ENCODE data around the gene TAGLN.

TAGLN gene

DNA sequence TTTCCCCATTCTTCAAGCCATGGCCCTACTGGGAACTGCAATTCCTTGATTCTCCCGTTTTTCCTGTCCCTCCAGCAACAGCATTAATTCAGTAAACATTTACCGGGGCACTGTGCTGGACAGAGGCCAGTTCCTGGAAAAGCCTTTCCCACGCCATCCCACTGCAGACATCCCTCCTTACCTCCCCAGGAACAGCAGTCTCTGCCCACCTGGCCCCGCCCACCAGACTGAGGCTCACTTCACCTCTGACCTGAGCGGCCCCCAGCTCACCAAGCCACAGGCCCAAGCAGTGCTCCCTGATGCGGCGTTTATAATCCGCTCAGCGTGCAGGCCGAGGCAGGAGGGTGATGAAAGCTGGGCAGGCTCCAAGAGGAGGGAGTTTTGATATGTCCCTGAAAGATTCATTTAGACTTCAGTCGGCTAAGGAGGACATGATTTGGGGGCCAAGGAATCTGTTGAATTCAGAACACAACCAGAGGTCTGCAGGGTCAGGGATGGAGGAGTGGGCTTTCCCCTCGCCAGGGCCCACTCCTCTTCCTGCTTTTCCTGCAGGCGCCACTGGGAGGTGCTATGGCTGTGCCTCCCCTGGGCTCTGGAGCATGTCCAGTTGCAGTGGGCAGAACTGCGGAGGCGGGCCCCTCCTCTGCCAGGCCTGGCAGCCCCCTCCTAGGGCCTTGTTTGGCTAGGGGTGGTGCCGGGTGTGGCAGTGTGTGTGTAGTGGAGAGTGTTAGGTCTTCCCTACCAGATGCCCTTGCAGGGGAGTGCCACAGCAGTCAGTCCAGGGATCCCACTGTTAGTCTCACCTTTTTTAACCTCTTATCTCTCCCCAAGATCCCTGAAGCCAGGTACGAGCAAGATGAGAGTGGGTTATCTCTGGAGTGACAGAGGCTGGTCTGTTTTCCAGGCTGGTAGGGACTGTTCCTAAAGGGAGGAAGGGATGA is 1.4 kb upstream of the TAGLN start:
- Histone ChIP-seq H3K36me3 (ENCODE audit: insufficient read depth, low read length) (no peaks in the 10 kb centered on the region), H3K9ac (ENCODE audit: low read depth, low read length, poor library complexity, severe bottlenecking) (no peak overlapping the region), H3K9me3 (ENCODE audit: insufficient read depth, low read depth, low read length) (no peaks in the 10 kb centered on the region), H3K4me2 (ENCODE audit: low read depth, low read length, poor library complexity, severe bottlenecking) (no peak overlapping the region), H2AFZ (ENCODE audit: low read length) (no peak overlapping the region), H3K9me2 (replicated peaks; ENCODE audit: low read depth, low read length) (no peaks in the 10 kb centered on the region), H3K4me1 (ENCODE audit: insufficient read depth, low read length, poor library complexity, severe bottlenecking) (no peaks in the 10 kb centered on the region), H4K20me1 (ENCODE audit: insufficient read depth, low read length, poor library complexity, severe bottlenecking) (no peaks in the 10 kb centered on the region), H3K4me3 (ENCODE audit: low read length, poor library complexity, severe bottlenecking) (no peak overlapping the region), H3K27me3 (ENCODE audit: insufficient read depth, low read length, poor library complexity, severe bottlenecking) (no peaks in the 10 kb centered on the region), H3F3A (ENCODE audit: low read depth) (no peaks in the 10 kb centered on the region), H3K79me2 (ENCODE audit: insufficient read depth, low read length) (no peaks in the 10 kb centered on the region)
- TF ChIP-seq, protein P1, sequence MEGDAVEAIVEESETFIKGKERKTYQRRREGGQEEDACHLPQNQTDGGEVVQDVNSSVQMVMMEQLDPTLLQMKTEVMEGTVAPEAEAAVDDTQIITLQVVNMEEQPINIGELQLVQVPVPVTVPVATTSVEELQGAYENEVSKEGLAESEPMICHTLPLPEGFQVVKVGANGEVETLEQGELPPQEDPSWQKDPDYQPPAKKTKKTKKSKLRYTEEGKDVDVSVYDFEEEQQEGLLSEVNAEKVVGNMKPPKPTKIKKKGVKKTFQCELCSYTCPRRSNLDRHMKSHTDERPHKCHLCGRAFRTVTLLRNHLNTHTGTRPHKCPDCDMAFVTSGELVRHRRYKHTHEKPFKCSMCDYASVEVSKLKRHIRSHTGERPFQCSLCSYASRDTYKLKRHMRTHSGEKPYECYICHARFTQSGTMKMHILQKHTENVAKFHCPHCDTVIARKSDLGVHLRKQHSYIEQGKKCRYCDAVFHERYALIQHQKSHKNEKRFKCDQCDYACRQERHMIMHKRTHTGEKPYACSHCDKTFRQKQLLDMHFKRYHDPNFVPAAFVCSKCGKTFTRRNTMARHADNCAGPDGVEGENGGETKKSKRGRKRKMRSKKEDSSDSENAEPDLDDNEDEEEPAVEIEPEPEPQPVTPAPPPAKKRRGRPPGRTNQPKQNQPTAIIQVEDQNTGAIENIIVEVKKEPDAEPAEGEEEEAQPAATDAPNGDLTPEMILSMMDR (conservative IDR thresholded peaks at IDR 0.05; ENCODE audit: low read length) = peak; percentile 51
- no peak for TF ChIP-seq EZH2phosphoT487 (IDR thresholded peaks at IDR 0.05; ENCODE audit: borderline replicate concordance)

DNA sequence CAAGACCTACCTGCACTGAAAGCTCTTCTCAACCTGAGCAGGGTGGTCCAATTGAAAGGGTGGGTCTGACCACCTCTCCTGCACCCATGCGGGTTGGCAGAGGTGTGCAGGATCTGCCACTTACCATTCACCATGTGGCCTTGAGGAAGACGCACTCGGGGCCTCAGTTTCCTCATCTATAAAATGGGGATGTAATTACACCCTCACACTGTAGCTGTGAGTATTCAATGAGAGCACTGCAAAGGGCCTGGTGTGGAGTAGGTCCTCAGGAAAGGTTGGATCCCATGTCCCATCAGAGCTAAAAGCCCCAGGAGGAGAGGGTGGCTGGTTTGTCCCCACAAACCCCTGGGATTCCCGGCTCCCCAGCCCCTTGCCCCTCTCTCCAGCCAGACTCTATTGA is 557 bp upstream of the TAGLN start:
- no peaks in the 10 kb centered on the region for H4K20me1 ChIP-seq (ENCODE audit: insufficient read depth, low read length, poor library complexity, severe bottlenecking)
- H3F3A ChIP-seq (ENCODE audit: low read depth) = no peaks in the 10 kb centered on the region
- no peaks in the 10 kb centered on the region for H3K79me2 ChIP-seq (ENCODE audit: insufficient read depth, low read length)
- no peaks in the 10 kb centered on the region for H3K36me3 ChIP-seq (ENCODE audit: insufficient read depth, low read length)
- no peaks in the 10 kb centered on the region for H3K27me3 ChIP-seq (ENCODE audit: insufficient read depth, low read length, poor library complexity, severe bottlenecking)
- H3K4me3 ChIP-seq (ENCODE audit: low read length, poor library complexity, severe bottlenecking) = no peak overlapping the region
- no peak overlapping the region for H3K9ac ChIP-seq (ENCODE audit: low read depth, low read length, poor library complexity, severe bottlenecking)
- no peaks in the 10 kb centered on the region for H3K9me3 ChIP-seq (ENCODE audit: insufficient read depth, low read depth, low read length)
- TF ChIP-seq, protein P1 (conservative IDR thresholded peaks at IDR 0.05; ENCODE audit: low read length) = no peak
- no peak for TF ChIP-seq EZH2phosphoT487 (IDR thresholded peaks at IDR 0.05; ENCODE audit: borderline replicate concordance)
- H3K4me1 ChIP-seq (ENCODE audit: insufficient read depth, low read length, poor library complexity, severe bottlenecking) = no peaks in the 10 kb centered on the region
- H3K9me2 ChIP-seq (replicated peaks; ENCODE audit: low read depth, low read length) = no peaks in the 10 kb centered on the region
- H2AFZ ChIP-seq (ENCODE audit: low read length) = no peak overlapping the region
- no peak overlapping the region for H3K4me2 ChIP-seq (ENCODE audit: low read depth, low read length, poor library complexity, severe bottlenecking)

DNA sequence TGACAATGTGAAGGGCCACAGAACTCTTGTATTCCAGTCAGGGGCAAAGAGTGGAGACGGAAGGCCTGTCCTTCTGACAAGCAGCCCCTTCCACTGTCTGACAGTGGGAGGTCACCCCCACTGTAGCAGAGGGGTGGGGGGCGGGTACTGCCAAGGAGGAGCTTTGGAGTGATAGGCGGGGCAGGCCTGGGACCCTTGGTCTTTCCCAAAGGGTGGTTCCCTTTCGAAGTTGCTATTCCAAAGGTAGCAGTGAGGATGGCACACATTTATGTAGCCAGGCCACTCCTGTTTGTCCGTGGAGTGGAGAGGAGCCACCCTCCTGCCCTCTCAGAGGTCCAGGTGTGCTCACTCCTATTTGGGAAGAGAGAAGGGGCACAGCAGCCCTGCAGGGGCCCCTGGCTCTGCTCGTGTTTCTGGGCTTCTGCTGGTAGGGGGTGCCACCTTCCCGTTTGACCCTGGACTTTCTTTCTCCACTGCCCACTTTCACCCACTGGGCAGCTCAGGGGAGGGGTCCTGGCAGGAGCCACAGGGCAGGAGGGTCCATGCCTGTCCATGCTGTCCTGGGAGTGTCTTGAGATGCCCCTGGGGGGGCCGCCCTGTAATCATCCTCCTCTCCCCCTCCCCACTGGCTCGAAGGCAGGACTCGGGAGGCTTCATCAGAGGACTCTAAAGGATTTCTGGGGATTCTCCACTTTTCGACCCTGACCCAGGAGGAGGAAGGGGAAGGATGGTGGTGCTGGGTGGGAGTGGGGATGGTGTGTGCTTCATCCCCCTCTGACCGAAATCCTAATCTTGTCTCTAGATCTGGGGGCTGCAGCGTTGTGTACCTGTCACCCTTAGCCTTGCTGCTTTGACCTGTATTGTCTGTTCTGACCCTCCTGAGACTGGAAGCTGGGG is 994 bp downstream of the TAGLN start:
- TF ChIP-seq, protein P1 (conservative IDR thresholded peaks at IDR 0.05; ENCODE audit: low read length) = no peak
- no peak for TF ChIP-seq EZH2phosphoT487 (IDR thresholded peaks at IDR 0.05; ENCODE audit: borderline replicate concordance)

More for the DNA sequence above, 994 bp downstream of the TAGLN start:
- Histone ChIP-seq H3K9ac (ENCODE audit: low read depth, low read length, poor library complexity, severe bottlenecking) (no peak overlapping the region), H3K9me3 (ENCODE audit: insufficient read depth, low read depth, low read length) (no peaks in the 10 kb centered on the region), H3K79me2 (ENCODE audit: insufficient read depth, low read length) (no peaks in the 10 kb centered on the region), H3F3A (ENCODE audit: low read depth) (no peaks in the 10 kb centered on the region), H4K20me1 (ENCODE audit: insufficient read depth, low read length, poor library complexity, severe bottlenecking) (no peaks in the 10 kb centered on the region), H2AFZ (ENCODE audit: low read length) (no peak overlapping the region), H3K27me3 (ENCODE audit: insufficient read depth, low read length, poor library complexity, severe bottlenecking) (no peaks in the 10 kb centered on the region), H3K36me3 (ENCODE audit: insufficient read depth, low read length) (peaks cover 7% of the 10 kb centered on the region; the same call in 1 of the 2 replicates), H3K9me2 (replicated peaks; ENCODE audit: low read depth, low read length) (no peaks in the 10 kb centered on the region), H3K4me2 (ENCODE audit: low read depth, low read length, poor library complexity, severe bottlenecking) (no peak overlapping the region), H3K4me1 (ENCODE audit: insufficient read depth, low read length, poor library complexity, severe bottlenecking) (no peaks in the 10 kb centered on the region), H3K4me3 (ENCODE audit: low read length, poor library complexity, severe bottlenecking) (no peak overlapping the region)
